ENCODE measurements around the gene PPIE.

GRCh38 chr1:39791838-39792237 is 53.2 kb downstream of the PPIE start:
- TF ChIP-seq CTCF (IDR thresholded peaks at IDR 0.05) = no peak
- no peak for TF ChIP-seq ZBTB21 (CRISPR knock-in tag; IDR thresholded peaks at IDR 0.05; ENCODE audit: borderline replicate concordance)
- no peak for TF ChIP-seq CREB1 (CRISPR knock-in tag; IDR thresholded peaks at IDR 0.05)
- no peak for TF ChIP-seq ATF3 (CRISPR knock-in tag; conservative IDR thresholded peaks at IDR 0.05)
- TF ChIP-seq FOXP4 (CRISPR knock-in tag; IDR thresholded peaks at IDR 0.05) = no peak
- TF ChIP-seq TCF7 (CRISPR knock-in tag; IDR thresholded peaks at IDR 0.05; ENCODE audit: low read depth) = no peak
- TF ChIP-seq TP53 (CRISPR knock-in tag; IDR thresholded peaks at IDR 0.05) = no peak
- TF ChIP-seq NFYB (CRISPR knock-in tag; conservative IDR thresholded peaks at IDR 0.05; ENCODE audit: low read depth) = no peak
- no peak for TF ChIP-seq FOXP1 (CRISPR knock-in tag; IDR thresholded peaks at IDR 0.05; ENCODE audit: borderline replicate concordance)
- TF ChIP-seq ZNF263 (CRISPR knock-in tag; IDR thresholded peaks at IDR 0.05; ENCODE audit: low read depth) = no peak
- TF ChIP-seq ZSCAN18 (CRISPR knock-in tag; IDR thresholded peaks at IDR 0.05) = no peak
- no peak for TF ChIP-seq CREM (CRISPR knock-in tag; IDR thresholded peaks at IDR 0.05)
- TF ChIP-seq NR2C2 (CRISPR knock-in tag; IDR thresholded peaks at IDR 0.05) = no peak
- TF ChIP-seq NR3C1 (CRISPR knock-in tag; conservative IDR thresholded peaks at IDR 0.05; ENCODE audit: low read depth) = no peak
